DMS53 treated with DMSO at 0.1 percent for 48 hours (cell line): Measurements from ENCODE around the gene PRKCE.

Experiments
- DNase-seq: peaks from one replicate; lab custom pipeline; 2025; ENCODE audit not compliant: unreplicated experiment; lab: John Stamatoyannopoulos, UW

Gene PRKCE

GRCh38 chr2:45651415-45652089 lies at the start of gene PRKCE:
PRKCE (plus strand) TSS chr2:45651675.
- DNase-seq: no peak

- DNase-seq: no peak
These were observed 48.9 kb upstream of the PRKCE start for GRCh38 chr2:45602624-45603023.

DNA sequence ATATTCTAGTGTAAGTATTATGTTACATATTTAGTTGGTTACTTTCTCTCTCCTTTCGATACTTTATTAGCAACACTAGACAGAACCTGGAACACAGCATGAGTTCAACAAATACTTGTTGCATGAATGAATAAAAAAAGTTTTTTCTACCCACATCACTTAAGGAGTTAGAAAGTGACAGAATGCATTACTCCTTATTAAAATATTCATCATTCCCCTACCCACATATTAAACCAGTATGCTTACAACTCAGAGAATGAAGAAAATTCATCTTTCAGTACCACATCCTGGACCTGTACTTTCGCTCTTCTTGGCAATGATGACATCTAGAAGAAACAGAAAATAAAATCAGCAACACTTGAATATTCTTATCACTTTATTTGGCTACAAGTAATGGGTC lies 46.4 kb upstream of the PRKCE start:
- DNase-seq: no peak

DNA sequence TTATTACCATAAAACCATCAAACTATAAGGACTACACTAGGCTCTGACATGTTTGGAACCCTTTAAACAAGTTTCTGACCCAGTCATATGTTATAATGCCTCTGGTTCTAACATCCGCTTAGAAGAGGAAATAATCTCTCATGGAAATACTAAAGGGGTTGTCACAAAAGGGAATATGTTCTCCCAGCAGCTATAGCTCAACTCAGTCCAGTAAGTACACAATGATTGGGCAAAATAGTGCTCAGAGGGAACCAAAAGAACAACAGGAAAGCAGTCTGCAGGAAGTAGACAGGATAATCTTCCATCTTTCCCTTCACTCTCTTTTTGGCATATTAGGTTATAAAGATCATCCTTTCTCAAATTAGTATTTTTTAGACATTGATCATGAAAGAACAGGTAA lies 44.7 kb upstream of the PRKCE start:
- no peak for DNase-seq

DNA sequence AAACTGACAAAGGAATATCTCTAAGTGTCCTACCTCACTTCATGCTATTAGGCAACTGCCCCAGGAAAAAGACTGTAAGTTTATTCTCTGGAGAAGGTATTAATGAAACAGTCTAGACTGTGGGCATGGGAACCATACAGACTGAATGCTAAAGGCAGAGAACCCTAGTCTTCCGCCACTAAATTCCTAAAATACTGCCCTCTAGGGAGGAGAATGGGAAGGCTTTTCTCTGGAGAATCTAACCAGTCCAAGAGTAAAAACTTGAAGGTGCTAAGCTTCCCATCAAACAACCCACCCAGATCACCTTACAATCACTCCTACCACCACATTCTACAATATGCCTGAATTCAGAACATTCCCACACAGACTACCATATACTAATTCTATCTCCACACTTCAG lies 43.8 kb upstream of the PRKCE start:
- peak; percentile 10 for DNase-seq

DNA sequence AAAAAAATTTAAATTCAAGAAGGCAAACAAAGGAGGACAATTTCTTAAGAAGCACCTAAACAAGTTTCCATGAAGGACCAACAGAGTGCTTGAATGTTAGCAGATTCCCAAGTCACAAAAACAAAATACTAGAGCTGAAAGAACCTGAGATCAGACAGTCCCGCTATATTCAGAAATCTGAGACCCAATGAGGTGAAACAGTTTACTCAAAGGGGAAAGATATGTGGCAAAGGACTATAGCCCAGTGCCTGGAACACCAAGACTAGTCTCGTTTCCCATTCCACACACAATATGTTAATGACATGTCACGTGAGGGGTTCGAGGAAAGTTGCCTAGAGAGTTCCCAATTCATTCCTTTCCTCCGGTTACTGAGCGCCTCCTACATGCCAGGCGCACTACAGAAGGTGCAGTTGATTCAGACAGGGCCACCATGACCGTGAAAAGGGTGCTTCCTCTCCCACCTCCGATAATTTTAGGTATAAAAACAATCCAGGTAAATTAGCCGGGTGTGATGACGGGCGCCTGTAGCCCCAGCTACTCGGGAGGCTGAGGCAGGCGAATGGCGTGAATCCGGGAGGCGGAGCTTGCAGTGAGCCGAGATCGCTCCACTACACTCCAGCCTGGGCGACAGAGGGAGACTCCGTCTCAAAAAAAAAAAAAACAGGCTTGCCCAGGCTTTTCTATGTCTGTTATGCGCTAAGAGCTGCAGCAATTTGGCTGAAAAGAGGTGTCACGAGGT lies 41.0 kb upstream of the PRKCE start:
- peak; percentile 51 for DNase-seq

DNA sequence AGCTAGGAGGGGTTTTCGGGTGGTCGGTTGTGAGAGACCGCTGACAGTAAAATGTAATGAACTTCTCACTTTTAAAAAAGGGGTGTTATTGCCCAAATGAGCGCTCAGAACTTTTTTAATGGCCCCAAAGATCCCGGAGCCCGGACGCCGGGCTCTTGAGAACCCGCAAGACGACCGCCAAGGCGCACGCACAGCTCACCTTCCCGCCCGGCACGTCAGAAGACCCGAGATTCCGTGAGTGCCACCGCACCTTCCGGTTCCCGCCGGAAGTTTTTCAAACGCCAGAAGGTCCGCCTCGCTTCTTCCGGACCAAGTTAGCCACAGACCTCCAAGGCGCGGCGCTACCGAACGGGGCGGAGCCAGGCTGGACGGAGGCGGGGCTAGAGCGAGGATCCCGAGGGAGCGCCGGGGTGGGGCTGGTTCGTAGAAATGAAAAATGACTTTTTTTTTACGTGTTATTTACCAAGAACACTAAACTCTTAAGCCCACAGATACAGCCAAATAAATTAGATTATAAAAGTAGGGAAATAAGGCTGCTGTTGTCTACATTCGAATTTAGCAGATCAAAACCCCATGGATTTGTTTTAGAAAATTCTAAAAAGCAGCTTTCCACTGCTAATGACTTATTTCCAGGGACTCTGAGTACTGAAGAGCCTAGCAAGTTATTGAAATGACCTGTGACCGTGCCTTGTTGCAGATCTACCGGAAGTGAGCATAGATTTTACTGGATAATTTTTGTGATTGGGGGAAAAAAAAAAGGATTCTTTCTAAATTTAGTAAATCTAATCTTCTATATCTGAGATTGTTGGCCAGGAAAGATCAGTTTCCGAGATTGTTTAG lies 40.2 kb upstream of the PRKCE start, which contains the start of gene SRBD1:
Gene SRBD1, minus strand, starts transcription at position 248 of the 840 bp plus-strand sequence. CDS start 5,826 bp downstream, outside the sequence.
- peak; percentile 90 for DNase-seq

- DNase-seq: no peak
These were observed 39.2 kb upstream of the PRKCE start for GRCh38 chr2:45612285-45612684.

DNA sequence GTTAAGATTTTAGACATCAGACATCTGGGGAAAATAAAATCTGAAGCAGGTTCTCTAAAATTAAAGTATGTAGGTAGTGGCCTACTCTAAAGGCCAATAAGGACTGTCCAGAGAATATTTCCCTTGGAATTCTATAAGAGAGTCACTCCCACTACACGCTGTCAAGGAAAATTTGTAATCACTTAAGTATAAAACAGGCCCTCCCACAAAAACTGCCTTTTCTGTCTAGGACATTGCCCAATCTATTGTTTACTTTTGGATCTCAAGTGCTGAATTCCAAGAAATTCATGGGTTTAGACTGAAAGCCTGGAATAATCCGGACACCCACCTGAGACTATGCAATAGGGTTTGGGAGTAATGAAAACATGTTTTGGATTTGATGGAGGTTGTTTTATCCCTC lies 38.7 kb upstream of the PRKCE start:
- no peak for DNase-seq

DNA sequence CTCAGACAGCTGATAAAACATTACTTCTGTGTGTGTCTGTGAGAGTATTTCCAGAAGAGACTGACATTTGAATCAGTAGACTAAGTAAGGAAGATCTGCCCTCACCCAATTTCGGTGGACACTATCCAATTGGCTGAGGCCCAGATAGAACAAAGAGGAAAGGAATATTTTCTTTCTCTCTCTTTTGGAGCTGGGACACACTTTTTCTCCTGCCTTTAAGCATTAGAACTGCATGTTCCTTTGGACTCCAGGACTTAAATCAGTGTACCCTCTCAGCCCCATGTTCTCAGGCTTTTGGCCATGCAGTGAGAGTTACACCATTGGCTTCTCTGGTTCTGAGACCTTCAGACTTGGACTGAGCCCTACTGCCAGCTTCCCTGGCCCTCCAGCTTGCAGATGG lies 37.1 kb upstream of the PRKCE start:
- no peak for DNase-seq

GRCh38 chr2:45614871-45615415 lies 36.5 kb upstream of the PRKCE start:
- DNase-seq: no peak

DNA sequence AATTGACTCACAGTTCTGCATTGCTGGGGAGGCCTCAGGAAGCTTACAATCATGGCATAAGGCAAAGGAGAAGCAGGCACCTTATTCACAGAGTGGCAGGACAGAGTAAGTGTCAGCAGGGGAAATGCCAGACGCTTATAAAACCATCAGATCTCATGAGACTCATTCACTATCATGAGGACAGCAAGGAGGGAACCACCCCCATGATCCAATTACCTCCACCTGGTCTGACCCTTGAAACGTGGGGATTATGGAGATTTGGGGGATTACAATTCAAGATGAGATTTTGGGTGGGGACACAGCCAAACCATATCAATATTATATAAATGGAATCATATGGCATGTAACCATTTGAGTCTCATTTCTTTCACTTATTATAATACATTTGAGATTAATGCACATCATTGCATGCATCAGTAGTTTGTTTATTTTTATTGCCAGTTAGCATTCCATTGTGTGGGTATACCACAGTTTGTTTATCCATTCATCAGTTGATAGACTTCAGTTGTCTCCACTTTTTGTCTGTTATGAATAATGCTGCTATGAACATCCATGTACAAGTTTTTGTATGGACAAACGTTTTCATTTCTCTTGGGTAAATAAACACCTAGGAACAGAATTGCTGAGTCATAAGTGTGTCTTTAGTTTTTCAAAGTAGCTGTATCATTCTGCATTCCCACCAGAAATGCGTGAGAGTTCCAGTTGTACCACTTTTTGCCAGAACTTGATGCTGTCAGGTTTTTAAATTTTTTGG lies 34.6 kb upstream of the PRKCE start:
- DNase-seq: no peak

- DNase-seq: no peak
These were observed 34.0 kb upstream of the PRKCE start for GRCh38 chr2:45617496-45617895.

DNA sequence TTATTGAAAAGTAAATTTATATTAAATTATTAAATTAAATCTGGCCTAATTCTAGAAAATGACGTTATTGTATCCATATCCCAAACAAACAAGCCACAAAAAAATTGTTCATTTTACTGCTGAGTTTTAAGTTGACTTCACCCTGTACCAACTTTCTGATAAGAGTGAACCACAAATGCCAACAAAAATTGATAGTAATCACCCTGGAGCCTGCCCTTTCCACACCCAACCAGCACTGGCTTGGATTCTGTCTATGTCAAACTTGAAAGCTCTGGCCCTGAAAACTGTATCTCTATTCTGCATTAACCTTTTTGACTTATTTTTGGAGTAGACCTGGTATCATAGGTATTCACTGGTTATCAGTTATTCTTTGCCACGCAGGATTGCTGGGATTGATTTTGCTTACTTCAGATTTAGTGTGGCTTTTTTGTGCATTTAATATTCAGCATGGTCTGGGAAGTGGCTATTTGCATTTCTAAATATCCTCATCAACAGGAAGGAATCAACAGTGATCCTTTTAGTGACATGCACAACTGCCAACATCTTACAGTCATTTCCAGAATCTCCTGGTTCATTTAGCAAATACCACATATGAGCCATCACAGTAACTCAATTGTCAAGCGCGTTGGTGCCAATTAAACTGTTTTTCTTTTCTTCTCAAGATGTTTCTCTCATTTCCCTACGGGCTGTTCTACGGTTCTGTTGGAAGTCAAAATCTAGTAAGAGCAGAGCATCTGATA lies 29.0 kb upstream of the PRKCE start:
- DNase-seq: no peak

DNA sequence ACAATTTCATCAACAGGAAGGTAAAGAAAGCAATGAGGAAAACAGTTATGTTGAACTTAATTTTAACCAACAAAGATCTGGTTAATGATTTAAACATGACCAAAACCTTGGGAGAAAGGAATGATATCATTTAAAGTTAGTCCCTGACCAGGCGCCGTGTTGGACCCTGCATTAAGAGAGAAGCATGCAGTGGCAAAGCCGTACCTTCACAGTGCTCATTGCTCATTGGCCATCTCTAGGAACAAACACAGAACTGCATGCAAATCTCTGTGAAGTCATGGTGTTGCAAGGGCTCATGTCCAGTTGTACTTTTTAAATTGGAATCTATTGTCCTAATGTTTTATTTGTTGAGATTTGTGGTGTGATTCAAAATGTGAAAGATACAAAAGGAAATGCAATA lies 28.4 kb upstream of the PRKCE start:
- no peak for DNase-seq

GRCh38 chr2:45625824-45626223 lies 25.7 kb upstream of the PRKCE start:
- no peak for DNase-seq

GRCh38 chr2:45626387-45627221 lies 24.9 kb upstream of the PRKCE start:
- DNase-seq: no peak

DNA sequence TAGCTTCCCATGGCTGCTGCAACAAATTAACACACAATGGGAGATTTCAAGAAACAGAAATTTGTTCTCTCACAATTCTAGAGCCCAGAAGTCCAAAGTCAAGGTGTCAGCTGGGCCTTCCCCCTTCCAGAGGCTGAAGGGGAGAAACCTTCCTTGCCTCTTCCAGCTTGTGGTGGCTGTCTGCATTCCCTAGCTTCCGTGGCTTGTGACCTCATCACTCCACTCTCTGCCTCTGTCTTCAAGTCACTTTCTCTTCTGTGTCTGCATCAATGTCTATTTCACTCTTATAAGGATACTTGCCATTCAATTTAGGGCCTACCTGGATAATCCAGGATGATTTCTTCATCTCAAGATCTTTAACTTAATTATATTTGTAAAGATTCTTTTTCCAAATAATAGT lies 23.6 kb upstream of the PRKCE start:
- no peak for DNase-seq

- no peak for DNase-seq
These were observed 21.5 kb upstream of the PRKCE start for GRCh38 chr2:45629971-45630370.
